MM.1S (cell line): ENCODE data around the gene PAN3.

Source experiments
- CTCF ChIP-seq: fragments of 300-600 bp; sonication (generic); IDR thresholded peaks from 2 replicates; pipeline ENCODE4 v1.5.1; 2016; ENCODE audit warnings: antibody characterized with exemption, low read length, mixed read lengths
- EZH2phosphoT487 ChIP-seq: fragments of 300-600 bp; sonication (generic); IDR thresholded peaks from 2 replicates; pipeline ENCODE4 v1.6.1; 2018; ENCODE audit warnings: antibody characterized with exemption, low read length

- no peak for TF ChIP-seq CTCF
- no peak for TF ChIP-seq EZH2phosphoT487
Observed at GRCh38 chr13:28319528-28319927, 181.2 kb downstream of the PAN3 start.
